ENCODE data around the gene SLC35F2.
"Not testable (repeated sequence)": the region's sequence is repeated elsewhere in the genome, so short reads cannot be mapped to it uniquely, and the experiment has no call there.

The SLC35F2 gene

DNA sequence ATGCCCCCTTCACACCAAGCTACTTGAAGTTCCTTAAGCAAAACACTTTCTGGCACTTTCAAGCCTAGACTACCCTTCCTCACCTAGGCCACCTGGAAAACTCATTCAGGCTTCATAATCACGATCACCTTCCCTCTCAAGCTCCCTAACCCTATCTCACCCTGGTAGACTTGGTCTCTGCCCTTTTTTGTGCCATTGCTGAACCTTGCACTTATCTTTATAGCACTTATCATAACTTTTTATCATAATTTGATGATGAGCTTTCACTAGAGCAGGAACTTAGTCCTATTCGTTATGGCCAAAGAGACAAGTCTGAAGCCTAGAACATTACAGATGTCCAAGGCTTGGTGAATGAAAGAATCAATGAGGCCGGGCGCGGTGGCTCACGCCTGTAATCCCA, 5.5 kb downstream of the SLC35F2 start:
- Mint-ChIP-seq H3K4me3 (no peak overlapping the region), H3K36me3 (no peaks in the 10 kb centered on the region), H3K4me1 (peaks cover 19% of the 10 kb centered on the region), H3K27ac (no peak overlapping the region), H3K9me3 (no peaks in the 10 kb centered on the region), H3K27me3 (no peaks in the 10 kb centered on the region)
- DNase-seq: no peak
- CTCF ChIA-PET: no interaction called here

DNA sequence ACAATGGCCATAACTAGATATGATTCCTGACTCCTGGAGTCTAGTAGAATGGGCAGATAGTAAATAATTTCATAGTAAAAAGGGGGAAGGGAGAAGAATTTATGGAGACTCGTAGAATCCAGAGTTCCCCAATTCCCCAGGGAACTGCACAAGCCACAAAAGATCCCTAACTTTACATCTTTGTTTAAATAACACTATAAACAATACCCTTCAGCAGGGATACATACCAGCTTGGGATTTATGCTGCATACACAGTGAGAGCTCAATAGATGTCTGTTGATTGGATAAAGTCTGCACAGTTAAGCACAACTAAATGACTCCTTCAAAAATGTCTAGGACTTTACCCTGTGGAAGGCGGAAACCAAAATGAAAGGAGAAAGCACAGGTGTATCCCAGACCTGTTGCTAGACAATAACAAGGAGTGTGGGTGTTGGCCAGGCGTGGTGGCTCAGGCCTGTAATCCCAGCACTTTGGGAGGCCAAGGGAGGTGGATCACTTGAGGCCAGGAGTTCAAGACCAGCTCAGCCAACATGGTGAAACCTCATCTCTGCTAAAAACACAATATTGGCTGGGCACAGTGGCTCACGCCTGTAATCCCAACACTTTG, 6.8 kb downstream of the SLC35F2 start:
- H3K27ac Mint-ChIP-seq: no peak overlapping the region
- peaks cover 12% of the 10 kb centered on the region for H3K4me1 Mint-ChIP-seq
- no peaks in the 10 kb centered on the region for H3K36me3 Mint-ChIP-seq

DNA sequence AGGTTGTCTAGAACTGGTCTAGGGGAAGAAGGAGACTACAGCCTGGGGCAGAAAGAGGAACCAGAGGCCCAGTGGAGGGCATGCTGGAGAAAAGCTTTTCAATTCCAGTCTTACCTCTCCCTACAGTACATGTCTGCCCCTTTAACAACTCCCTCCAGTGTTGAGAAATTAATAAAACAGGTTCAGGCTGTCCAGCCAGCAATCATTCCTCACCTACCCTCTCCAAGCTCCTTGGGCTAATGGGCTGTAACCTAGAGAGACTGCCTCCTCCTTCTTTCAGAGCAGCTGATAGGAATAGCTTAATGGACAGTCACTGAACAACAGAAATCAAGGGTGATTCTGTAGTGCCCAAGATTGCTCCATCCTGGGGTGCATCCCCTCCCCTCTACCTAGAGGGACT, 8.8 kb downstream of the SLC35F2 start:
- no peaks in the 10 kb centered on the region for H3K36me3 Mint-ChIP-seq
- H3K27me3 Mint-ChIP-seq: no peaks in the 10 kb centered on the region
- peaks cover 6% of the 10 kb centered on the region for H3K4me1 Mint-ChIP-seq
- CTCF ChIA-PET: interaction anchor here (0.8 kb wide), 1 partner anchor 28 kb away, joined by 3 read pairs; no protein-coding TSS in a partner anchor
- H3K27ac Mint-ChIP-seq: no peak overlapping the region
- DNase-seq: no peak
- no peaks in the 10 kb centered on the region for H3K9me3 Mint-ChIP-seq
- no peak overlapping the region for H3K4me3 Mint-ChIP-seq

More for the DNA sequence above, 6.8 kb downstream of the SLC35F2 start:
- Mint-ChIP-seq H3K4me3 (no peak overlapping the region), H3K27me3 (no peaks in the 10 kb centered on the region), H3K9me3 (no peaks in the 10 kb centered on the region)
- no peak for DNase-seq
- CTCF ChIA-PET: no interaction called here

DNA sequence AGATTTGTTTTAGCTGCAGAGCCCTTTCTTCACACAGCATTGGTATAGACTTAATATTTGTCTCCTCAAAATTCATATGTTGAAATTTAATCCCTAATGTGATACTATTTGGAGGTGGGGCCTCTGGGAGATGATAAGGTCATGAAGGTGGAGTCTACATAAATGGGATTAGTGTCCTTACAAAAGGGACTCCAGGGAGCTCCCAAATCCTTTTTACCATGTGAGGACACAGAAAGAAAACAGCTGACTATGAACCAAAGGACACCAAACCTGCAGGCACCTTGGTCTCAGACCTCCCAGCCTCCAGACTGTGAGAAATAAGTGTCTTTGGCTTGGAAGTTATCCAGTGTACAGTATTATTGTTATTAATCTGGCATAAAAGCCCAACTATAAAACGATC, 10.2 kb downstream of the SLC35F2 start:
- Mint-ChIP-seq H3K4me1 (peaks cover 6% of the 10 kb centered on the region), H3K4me3 (no peak overlapping the region), H3K27ac (no peak overlapping the region), H3K27me3 (no peaks in the 10 kb centered on the region), H3K36me3 (no peaks in the 10 kb centered on the region), H3K9me3 (no peaks in the 10 kb centered on the region)
- CTCF ChIA-PET: no interaction called here
- no peak for DNase-seq

DNA sequence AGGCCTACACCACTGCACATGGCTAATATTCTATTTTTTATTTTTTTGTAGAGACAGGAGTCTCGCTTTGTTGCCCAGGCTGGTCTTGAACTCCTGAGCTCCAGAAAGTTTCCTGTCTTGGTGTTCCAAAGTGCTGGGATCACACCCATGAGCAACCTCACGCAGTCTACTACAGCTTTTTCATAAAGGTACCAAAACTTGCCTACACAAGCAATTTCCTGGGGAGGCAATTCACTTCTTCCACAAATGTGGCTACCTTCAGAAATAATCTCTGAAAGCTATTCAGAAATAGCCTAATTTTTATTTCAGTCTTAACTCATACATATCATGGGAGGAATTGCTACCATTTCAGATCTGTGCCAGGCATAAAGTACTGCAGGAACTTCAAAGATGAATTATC, 11.4 kb downstream of the SLC35F2 start:
- no peak overlapping the region for H3K4me3 Mint-ChIP-seq
- CTCF ChIA-PET: no interaction called here
- no peak for DNase-seq
- H3K9me3 Mint-ChIP-seq: no peaks in the 10 kb centered on the region
- no peaks in the 10 kb centered on the region for H3K27me3 Mint-ChIP-seq
- H3K4me1 Mint-ChIP-seq: peaks cover 12% of the 10 kb centered on the region
- H3K27ac Mint-ChIP-seq: no peak overlapping the region
- H3K36me3 Mint-ChIP-seq: peaks cover 5% of the 10 kb centered on the region

DNA sequence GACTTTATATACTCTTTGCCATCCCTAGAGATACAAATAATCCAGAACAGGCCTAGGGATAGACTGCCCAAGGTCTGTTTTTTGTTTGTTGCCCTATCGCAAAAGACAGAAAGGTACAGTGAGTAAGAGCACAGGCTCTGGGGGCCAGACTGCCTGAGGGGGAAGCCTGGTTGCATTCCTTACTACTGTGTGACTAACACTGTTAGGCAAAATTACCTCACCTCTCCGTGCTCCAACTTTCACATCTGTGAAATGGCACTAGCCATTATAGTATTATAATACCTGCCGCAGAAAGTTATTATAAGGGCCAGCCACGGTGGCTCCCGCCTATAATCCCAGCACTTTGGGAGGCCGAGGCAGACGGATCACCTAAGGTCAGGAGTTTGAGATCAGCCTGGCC, 14.5 kb downstream of the SLC35F2 start:
- Mint-ChIP-seq H3K27ac (no peak overlapping the region), H3K9me3 (no peaks in the 10 kb centered on the region), H3K36me3 (peaks cover 5% of the 10 kb centered on the region), H3K4me1 (peaks cover 34% of the 10 kb centered on the region), H3K27me3 (no peaks in the 10 kb centered on the region), H3K4me3 (no peak overlapping the region)
- no peak for DNase-seq
- CTCF ChIA-PET: no interaction called here

DNA sequence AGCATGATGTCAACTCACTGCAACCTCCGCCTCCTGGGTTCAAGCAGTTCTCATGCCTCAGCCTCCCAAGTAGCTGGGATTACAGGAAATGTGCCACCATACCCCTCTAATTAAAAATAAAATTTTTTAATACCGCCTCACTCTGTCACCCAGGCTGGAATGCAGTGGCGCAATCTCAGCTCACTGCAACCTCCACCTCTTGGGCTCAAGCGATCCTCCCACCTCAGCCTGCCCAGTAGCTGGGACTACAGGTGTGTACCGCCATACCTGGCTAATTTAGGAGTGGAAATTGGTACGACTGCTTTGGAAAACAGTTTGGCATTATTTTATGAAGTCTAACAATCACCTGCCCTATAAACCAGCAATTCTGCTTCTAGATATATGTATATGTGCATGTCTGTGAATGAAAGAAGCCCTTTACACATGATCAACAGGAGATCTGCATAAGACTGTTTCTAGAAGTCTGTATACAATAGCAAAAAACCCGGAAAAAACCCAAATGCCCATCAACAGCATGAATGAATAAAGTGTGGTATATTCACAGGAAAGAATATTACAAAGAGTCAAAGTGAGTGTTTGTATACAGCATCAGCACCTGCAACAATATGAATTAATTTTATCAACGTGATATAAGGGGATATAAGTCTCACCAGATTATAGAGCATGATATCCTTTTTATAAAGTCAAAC, 16.0 kb downstream of the SLC35F2 start:
- CTCF ChIA-PET: no interaction called here
- H3K4me3 Mint-ChIP-seq: no peak overlapping the region
- peak overlapping the region; percentile 9 for H3K27ac Mint-ChIP-seq
- no peak for DNase-seq
- H3K4me1 Mint-ChIP-seq: peaks cover 31% of the 10 kb centered on the region
- H3K9me3 Mint-ChIP-seq: no peaks in the 10 kb centered on the region
- peaks cover 5% of the 10 kb centered on the region for H3K36me3 Mint-ChIP-seq
- no peaks in the 10 kb centered on the region for H3K27me3 Mint-ChIP-seq

DNA sequence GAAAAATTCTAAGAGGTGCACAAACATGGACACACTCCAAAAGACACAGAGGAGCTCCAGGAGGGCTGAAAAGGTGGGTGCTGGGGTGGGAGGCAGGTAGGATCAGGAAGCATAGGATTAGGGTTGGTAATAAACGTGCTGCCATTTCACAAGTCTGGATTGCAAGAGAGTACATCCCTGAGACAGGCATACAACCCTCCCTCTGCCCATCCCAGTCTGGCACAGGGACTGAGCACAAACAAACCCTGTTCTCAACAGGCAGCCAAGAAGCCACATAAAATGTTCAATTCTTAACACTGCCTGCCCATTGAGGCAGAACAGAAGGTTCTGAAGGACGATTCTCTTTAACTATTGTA, 18.5 kb downstream of the SLC35F2 start:
- Mint-ChIP-seq H3K27me3 (no peaks in the 10 kb centered on the region), H3K4me3 (no peak overlapping the region), H3K27ac (peak overlapping the region; percentile 95), H3K4me1 (peaks cover 28% of the 10 kb centered on the region), H3K36me3 (peaks cover 5% of the 10 kb centered on the region), H3K9me3 (no peaks in the 10 kb centered on the region)
- no peak for DNase-seq
- CTCF ChIA-PET: interaction anchor here (1.4 kb wide), 1 partner anchor 42 kb away, joined by 3 read pairs; no protein-coding TSS in a partner anchor

DNA sequence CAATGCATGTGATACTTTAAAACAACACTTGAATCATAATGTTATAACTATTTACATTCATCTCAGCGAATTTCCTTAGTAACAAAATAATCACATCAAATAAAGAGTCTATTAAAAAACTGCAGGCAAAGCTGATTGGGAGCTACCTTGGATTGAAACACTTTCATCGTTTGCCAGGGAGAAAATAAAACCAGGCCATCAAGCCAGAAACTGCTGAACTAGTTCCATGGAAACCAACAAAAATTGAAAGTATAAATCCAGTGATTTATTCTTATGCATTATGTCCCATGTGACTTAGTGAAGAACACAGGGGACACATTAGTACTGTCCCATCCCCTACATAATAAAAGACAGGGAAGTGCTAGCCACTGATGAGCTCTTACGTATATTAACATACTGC, 21.7 kb downstream of the SLC35F2 start:
- H3K36me3 Mint-ChIP-seq: no peaks in the 10 kb centered on the region
- DNase-seq: no peak
- H3K27me3 Mint-ChIP-seq: no peaks in the 10 kb centered on the region
- CTCF ChIA-PET: no interaction called here
- peaks cover 22% of the 10 kb centered on the region for H3K4me1 Mint-ChIP-seq
- H3K27ac Mint-ChIP-seq: no peak overlapping the region
- no peaks in the 10 kb centered on the region for H3K9me3 Mint-ChIP-seq
- no peak overlapping the region for H3K4me3 Mint-ChIP-seq

DNA sequence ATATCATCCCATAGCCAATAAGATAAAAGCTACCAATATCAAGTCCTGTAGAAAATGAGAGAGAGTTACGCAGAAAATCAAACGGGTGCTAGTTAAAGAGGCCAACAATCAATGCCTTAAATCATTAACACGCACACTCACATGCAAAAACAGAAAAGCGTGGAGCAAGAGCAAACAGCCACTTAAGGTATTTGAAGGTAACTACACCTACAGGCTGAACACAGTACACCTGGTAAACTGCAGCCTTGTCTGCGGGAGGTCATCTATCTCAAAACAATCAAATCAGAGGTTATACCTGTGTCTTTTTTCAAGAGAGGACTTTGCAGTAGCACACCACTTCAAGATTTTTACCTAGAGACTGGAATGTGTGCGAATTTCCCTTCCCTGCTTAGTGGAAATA, 23.6 kb downstream of the SLC35F2 start:
- Mint-ChIP-seq H3K36me3 (no peaks in the 10 kb centered on the region), H3K27ac (no peak overlapping the region), H3K27me3 (no peaks in the 10 kb centered on the region), H3K4me1 (peaks cover 3% of the 10 kb centered on the region), H3K4me3 (no peak overlapping the region), H3K9me3 (no peaks in the 10 kb centered on the region)
- DNase-seq: no peak
- CTCF ChIA-PET: interaction anchor here (1.3 kb wide), 1 partner anchor 13 kb away, joined by 4 read pairs; no protein-coding TSS in a partner anchor

DNA sequence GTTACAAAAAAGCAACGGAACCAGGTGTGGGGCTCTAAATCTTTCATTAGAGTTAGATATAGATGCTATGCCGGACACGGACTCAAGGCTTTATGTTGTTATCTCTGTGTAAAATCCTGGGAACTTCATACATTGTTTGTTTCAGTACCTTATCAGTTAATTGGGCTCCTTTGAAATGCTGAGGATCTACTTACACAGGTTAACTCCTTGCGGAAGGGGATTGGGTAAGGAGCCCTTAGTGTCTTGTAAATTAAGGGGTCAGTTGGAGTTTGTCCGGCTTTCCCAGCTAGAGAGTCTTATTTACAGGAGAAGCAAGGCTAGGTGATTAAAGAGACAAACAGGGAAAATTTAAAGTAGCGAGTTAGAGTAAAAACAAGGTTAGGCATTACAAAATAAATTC, 24.7 kb downstream of the SLC35F2 start:
- H3K4me3 Mint-ChIP-seq, H3K27ac Mint-ChIP-seq, CTCF ChIA-PET, H3K4me1 Mint-ChIP-seq, H3K9me3 Mint-ChIP-seq, H3K27me3 Mint-ChIP-seq, H3K36me3 Mint-ChIP-seq, DNase-seq: not testable (repeated sequence)

DNA sequence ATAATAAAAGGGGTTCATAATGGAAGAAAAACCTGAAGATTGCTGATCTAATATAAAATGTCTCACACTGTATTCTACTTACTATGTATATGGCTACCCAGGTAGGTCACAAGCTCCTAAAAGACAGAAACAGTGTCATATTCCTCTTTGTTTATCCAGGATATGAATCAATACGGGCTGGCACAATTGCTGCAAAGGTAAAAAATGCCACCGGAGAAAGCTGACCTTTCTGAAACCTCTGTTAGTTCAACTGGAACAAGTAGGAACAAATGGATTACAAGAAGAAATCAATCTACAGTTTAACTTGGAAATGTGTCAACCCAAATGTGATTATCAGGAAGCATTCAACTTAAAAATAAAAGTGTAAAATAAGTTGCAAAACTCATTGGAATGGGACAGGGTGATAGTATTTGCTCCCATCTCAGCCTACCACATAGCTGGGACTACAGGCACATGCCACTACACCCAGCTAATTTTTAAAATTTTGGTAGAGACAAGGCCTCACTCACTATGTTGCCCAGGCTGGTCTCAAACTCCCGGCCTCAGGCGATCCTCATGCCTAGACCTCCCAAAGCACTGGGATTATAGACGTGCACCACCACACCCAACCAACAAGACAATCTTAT, 27.6 kb downstream of the SLC35F2 start:
- Mint-ChIP-seq H3K4me3 (no peak overlapping the region), H3K9me3 (no peaks in the 10 kb centered on the region), H3K36me3 (peaks cover 2% of the 10 kb centered on the region), H3K27me3 (no peaks in the 10 kb centered on the region), H3K4me1 (no peaks in the 10 kb centered on the region), H3K27ac (no peak overlapping the region)
- CTCF ChIA-PET: interaction anchor here (1.0 kb wide), 1 partner anchor 235 kb away, joined by 3 read pairs; no protein-coding TSS in a partner anchor
- no peak for DNase-seq

DNA sequence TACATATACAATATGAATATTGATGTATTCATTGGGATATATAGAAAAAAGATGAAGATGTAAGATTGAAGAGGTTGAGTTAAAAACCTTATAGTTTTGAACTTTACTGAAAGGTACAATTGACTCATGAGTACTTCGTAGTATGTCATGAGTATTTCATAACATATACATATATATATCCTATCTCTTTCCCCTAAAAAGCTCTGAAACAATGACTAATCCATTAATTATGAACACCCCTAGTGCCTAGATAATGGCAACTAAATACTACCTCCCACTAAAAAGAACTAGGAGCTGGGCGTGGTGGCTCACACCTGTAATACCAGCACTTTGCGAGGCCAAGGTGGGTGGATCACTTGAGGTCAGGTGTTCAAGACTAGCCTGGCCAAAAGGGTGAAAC, 31.5 kb downstream of the SLC35F2 start:
- CTCF ChIA-PET: no interaction called here
- peaks cover 2% of the 10 kb centered on the region for H3K36me3 Mint-ChIP-seq
- no peak for DNase-seq
- no peak overlapping the region for H3K4me3 Mint-ChIP-seq
- H3K4me1 Mint-ChIP-seq: no peaks in the 10 kb centered on the region
- H3K27me3 Mint-ChIP-seq: no peaks in the 10 kb centered on the region
- H3K9me3 Mint-ChIP-seq: no peaks in the 10 kb centered on the region
- H3K27ac Mint-ChIP-seq: no peak overlapping the region

DNA sequence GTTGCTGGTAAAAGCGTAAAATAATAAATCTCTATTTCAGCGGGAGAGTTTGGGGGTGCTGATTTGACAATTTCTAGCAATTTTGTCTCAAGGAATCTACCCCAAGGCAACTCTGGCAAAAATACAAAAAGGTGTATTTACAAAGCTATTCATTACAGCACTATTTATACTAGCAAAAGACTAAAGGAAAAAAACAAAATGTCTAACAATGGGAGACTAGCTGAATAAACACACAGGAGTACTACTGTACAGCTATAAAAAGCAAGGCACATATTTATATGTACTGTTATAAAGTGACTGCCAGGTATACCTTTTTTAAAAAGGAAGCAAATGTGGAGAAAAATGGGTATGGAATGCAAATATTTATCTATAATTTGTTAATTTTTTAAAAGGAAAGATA, 32.7 kb downstream of the SLC35F2 start:
- peaks cover 2% of the 10 kb centered on the region for H3K36me3 Mint-ChIP-seq
- no peak overlapping the region for H3K27ac Mint-ChIP-seq
- no peaks in the 10 kb centered on the region for H3K9me3 Mint-ChIP-seq
- no peaks in the 10 kb centered on the region for H3K4me1 Mint-ChIP-seq
- no peak for DNase-seq
- no peaks in the 10 kb centered on the region for H3K27me3 Mint-ChIP-seq
- CTCF ChIA-PET: interaction anchor here (1.0 kb wide), 1 partner anchor 86 kb away, joined by 3 read pairs; no protein-coding TSS in a partner anchor
- no peak overlapping the region for H3K4me3 Mint-ChIP-seq

Measured in activated naive CD4-positive, alpha-beta T cell treated with anti-CD3 and anti-CD28 coated beads, Interleukin-2, amount 10 ng/mL, durations not matched to agents 7 days and 5 days (primary cell).